Testis (tissue), 2 donors: ENCODE measurements around the gene MB21D2.

Experiments
- POLR2A ChIP-seq: fragments of 450-650 bp; IDR thresholded peaks from one replicate; pipeline ENCODE4 v1.6.1; 2017; ENCODE audit warnings: antibody characterized with exemption, mild to moderate bottlenecking, moderate library complexity
- TF ChIP-seq, protein P1 (sequence below), 3 experiments: fragments of 450-650 bp in 2 of 3; fragments of 200-600 bp in 1 of 3; sonication (generic) in 1 of 3; IDR thresholded peaks; one replicate each; pipeline ENCODE4 v1.5.1; 2016 to 2019; ENCODE audit warnings: antibody characterized with exemption in 3 of 3, mild to moderate bottlenecking in 2 of 3, moderate library complexity in 1 of 3

DNA sequence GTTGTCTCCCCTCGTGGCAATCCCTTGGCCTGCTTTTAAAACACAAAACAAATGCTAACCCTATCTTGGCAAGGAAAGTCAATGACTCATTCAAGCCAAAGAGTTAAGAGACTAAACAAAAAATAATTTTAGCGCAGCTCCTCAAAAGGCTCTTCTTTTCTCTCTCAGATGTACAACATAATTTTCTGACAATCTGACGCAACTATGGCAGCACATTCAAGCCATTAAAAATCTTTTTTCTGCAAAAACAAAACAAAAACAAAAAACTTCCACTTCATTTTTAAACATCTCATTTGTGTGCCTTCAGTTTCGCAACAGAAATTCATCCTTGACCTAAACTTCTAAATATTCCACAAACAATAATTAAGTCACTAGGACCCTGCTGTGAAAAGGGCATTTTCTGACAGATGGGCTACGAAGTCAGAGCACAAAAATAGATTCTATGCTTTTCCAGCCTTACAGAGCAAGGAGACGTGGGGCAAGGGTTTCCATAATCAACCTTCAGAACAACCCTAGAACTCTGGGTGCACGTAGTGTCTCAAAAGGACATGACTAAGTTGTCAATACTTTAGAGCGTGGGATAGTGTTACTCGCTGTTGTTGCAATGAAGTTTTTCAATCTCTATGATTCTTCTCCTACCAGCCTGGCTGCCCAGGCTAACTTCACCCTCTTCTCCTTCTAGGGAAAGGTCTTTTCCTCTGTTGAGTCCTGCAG is 84.3 kb downstream of the MB21D2 start:
- TF ChIP-seq, protein P1, sequence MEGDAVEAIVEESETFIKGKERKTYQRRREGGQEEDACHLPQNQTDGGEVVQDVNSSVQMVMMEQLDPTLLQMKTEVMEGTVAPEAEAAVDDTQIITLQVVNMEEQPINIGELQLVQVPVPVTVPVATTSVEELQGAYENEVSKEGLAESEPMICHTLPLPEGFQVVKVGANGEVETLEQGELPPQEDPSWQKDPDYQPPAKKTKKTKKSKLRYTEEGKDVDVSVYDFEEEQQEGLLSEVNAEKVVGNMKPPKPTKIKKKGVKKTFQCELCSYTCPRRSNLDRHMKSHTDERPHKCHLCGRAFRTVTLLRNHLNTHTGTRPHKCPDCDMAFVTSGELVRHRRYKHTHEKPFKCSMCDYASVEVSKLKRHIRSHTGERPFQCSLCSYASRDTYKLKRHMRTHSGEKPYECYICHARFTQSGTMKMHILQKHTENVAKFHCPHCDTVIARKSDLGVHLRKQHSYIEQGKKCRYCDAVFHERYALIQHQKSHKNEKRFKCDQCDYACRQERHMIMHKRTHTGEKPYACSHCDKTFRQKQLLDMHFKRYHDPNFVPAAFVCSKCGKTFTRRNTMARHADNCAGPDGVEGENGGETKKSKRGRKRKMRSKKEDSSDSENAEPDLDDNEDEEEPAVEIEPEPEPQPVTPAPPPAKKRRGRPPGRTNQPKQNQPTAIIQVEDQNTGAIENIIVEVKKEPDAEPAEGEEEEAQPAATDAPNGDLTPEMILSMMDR (IDR thresholded peaks at IDR 0.05): no peak
- no peak for TF ChIP-seq POLR2A
